ENCODE measurements around the gene RAMP2. TPM values are rescaled to one million over a fixed set of nuclear protein-coding genes. Genes with fewer than 3 reads are reported as not detected.

Gene RAMP2
- polyA plus RNA-seq, 1 donor (not counting 4 experiments of a cell fraction or from before 2014, with no cell fraction given): not detected

DNA sequence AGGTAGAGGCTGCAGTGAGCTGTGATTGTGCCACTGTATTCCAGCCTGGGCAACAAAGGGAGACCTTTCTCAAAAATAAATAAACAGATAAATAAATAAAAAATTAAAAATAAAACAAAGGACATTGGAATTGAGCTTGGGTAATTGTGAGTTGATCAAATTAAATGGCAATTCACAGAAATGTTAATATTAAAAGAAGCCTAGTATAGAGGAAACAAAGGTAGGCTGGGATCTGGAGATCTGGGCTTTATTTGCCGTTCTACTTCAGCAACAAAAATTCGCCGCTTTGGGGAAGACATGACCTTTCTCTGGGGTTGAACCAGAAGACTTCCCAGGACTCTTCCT lies 11.9 kb downstream of the RAMP2 start:
- no peaks in the 10 kb centered on the region for H4K20me1 ChIP-seq (ENCODE audit: control insufficient read depth, extremely low read depth, insufficient read depth, low read length)
- H3K79me2 ChIP-seq (ENCODE audit: control insufficient read depth, insufficient read depth, low read length): peaks cover 7% of the 10 kb centered on the region
- DNase-seq (ENCODE audit: low read depth, low spot score) (no peak), FAIRE-seq (no peak)
- H3K36me3 ChIP-seq (ENCODE audit: control insufficient read depth in 2 of 2, extremely low read depth in 1 of 2, insufficient read depth in 2 of 2, low read length in 2 of 2): peaks cover 12 to 18% of the 10 kb centered on the region in 2 experiments
- peak overlapping the region; percentile 91 for H3K27ac ChIP-seq (ENCODE audit: control insufficient read depth, insufficient read depth, low read length)
- peak overlapping the region; percentile 99 for H2AFZ ChIP-seq (ENCODE audit: control insufficient read depth, low read length)
- peaks cover 9% of the 10 kb centered on the region for H3K4me1 ChIP-seq (ENCODE audit: control insufficient read depth, extremely low read depth, insufficient read depth, low read length)
- no peaks in the 10 kb centered on the region for H3K27me3 ChIP-seq (ENCODE audit: control insufficient read depth, extremely low read depth, insufficient read depth, low read length)
- H3K4me2 ChIP-seq (ENCODE audit: control insufficient read depth, extremely low read depth, insufficient read depth, low read depth, low read length): peak overlapping the region; percentile 91
- no peak for TF ChIP-seq EZH2 (IDR thresholded peaks at IDR 0.05; ENCODE audit: low read length)
- TF ChIP-seq, protein P1, sequence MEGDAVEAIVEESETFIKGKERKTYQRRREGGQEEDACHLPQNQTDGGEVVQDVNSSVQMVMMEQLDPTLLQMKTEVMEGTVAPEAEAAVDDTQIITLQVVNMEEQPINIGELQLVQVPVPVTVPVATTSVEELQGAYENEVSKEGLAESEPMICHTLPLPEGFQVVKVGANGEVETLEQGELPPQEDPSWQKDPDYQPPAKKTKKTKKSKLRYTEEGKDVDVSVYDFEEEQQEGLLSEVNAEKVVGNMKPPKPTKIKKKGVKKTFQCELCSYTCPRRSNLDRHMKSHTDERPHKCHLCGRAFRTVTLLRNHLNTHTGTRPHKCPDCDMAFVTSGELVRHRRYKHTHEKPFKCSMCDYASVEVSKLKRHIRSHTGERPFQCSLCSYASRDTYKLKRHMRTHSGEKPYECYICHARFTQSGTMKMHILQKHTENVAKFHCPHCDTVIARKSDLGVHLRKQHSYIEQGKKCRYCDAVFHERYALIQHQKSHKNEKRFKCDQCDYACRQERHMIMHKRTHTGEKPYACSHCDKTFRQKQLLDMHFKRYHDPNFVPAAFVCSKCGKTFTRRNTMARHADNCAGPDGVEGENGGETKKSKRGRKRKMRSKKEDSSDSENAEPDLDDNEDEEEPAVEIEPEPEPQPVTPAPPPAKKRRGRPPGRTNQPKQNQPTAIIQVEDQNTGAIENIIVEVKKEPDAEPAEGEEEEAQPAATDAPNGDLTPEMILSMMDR (optimal IDR thresholded peaks at IDR 0.05 in 1 of 3, IDR thresholded peaks at IDR 0.05 in 1 of 3, conservative IDR thresholded peaks at IDR 0.05 in 1 of 3; ENCODE audit: extremely low read depth in 1 of 3, insufficient read depth in 2 of 3, low read length in 3 of 3): no peak
- dilution Hi-C loops (cut with MboI; ENCODE audit: extremely low pct_ligation_motif_present, low sequenced_read_pairs): no loop called here
- H3K9ac ChIP-seq (ENCODE audit: control insufficient read depth, extremely low read depth, insufficient read depth, low read length): peak overlapping the region; percentile 95
- no peaks in the 10 kb centered on the region for H3K9me1 ChIP-seq (ENCODE audit: control insufficient read depth, extremely low read depth, insufficient read depth, low read length)
- H3K4me3 ChIP-seq (ENCODE audit: control insufficient read depth in 2 of 3, extremely low read depth in 1 of 3, insufficient read depth in 2 of 3, low read depth in 1 of 3, low read length in 3 of 3): peak overlapping the region; percentile 72 to 89 (median 81)
- H3K9me3 ChIP-seq (ENCODE audit: control insufficient read depth, low read depth, low read length): no peaks in the 10 kb centered on the region

DNA sequence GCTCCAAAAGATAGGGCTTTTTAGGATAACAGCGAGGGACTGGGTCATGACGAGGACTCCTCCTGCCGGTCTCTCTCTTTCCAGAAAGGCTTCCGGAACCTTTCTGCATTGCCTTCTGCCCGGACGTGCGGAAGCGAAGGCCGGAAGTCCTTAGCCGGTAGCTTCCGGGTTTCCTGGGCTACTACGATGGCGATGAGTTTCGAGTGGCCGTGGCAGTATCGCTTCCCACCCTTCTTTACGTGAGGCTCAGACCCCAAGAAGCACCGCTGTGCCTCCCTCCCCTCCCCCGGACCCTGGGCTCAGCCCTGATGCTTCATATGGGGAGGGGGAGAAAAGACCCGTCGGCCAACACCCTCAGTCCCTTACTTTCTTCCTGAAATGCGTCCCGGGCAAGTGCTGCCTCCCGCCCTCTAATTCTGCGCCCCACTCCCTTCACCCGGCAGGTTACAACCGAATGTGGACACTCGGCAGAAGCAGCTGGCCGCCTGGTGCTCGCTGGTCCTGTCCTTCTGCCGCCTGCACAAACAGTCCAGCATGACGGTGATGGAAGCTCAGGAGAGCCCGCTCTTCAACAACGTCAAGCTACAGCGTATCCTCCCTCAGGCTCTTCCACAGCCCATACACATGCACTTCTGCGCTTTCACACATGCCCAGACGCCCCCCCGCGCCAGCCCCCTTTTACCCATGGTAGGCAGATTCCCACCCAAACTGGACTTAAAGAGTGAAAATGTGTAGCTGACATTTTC lies 12.4 kb downstream of the RAMP2 start, which contains the start of gene VPS25:
Gene VPS25 (plus strand): TSS at position 160 of the 746 bp plus-strand sequence. CDS start 27 bp downstream, at position 187.
- Histone ChIP-seq H3K9me3 (ENCODE audit: control insufficient read depth, low read depth, low read length) (no peaks in the 10 kb centered on the region), H3K4me1 (ENCODE audit: control insufficient read depth, extremely low read depth, insufficient read depth, low read length) (peaks cover 9% of the 10 kb centered on the region), H3K27ac (ENCODE audit: control insufficient read depth, insufficient read depth, low read length) (peak within 1 kb of the TSS; percentile 91), H3K9ac (ENCODE audit: control insufficient read depth, extremely low read depth, insufficient read depth, low read length) (peak within 1 kb of the TSS; percentile 95), H3K79me2 (ENCODE audit: control insufficient read depth, insufficient read depth, low read length) (peaks cover 7% of the 10 kb centered on the region), H2AFZ (ENCODE audit: control insufficient read depth, low read length) (peak within 1 kb of the TSS; percentile 99), H3K27me3 (ENCODE audit: control insufficient read depth, extremely low read depth, insufficient read depth, low read length) (no peaks in the 10 kb centered on the region), H3K4me2 (ENCODE audit: control insufficient read depth, extremely low read depth, insufficient read depth, low read depth, low read length) (peak within 1 kb of the TSS; percentile 91), H4K20me1 (ENCODE audit: control insufficient read depth, extremely low read depth, insufficient read depth, low read length) (no peaks in the 10 kb centered on the region), H3K36me3 (ENCODE audit: control insufficient read depth in 2 of 2, extremely low read depth in 1 of 2, insufficient read depth in 2 of 2, low read length in 2 of 2) (peaks cover 13 to 18% of the 10 kb centered on the region in 2 experiments), H3K4me3 (ENCODE audit: control insufficient read depth in 2 of 3, extremely low read depth in 1 of 3, insufficient read depth in 2 of 3, low read depth in 1 of 3, low read length in 3 of 3) (peak within 1 kb of the TSS; percentile 72 to 89 (median 81)), H3K9me1 (ENCODE audit: control insufficient read depth, extremely low read depth, insufficient read depth, low read length) (no peaks in the 10 kb centered on the region)
- TF ChIP-seq EZH2 (IDR thresholded peaks at IDR 0.05; ENCODE audit: low read length): no peak
- TF ChIP-seq, protein P1 (optimal IDR thresholded peaks at IDR 0.05 in 1 of 3, IDR thresholded peaks at IDR 0.05 in 1 of 3, conservative IDR thresholded peaks at IDR 0.05 in 1 of 3; ENCODE audit: extremely low read depth in 1 of 3, insufficient read depth in 2 of 3, low read length in 3 of 3): no peak
- FAIRE-seq (peak; percentile 36), DNase-seq (ENCODE audit: low read depth, low spot score) (peak; percentile 38)
- dilution Hi-C loops (cut with MboI; ENCODE audit: extremely low pct_ligation_motif_present, low sequenced_read_pairs): no loop called here
